K562 (cell line): ENCODE measurements around the gene TOR3A. TPM values are rescaled to one million over a fixed set of nuclear protein-coding genes. Genes with fewer than 3 reads are reported as not detected.

ENCODE experiments used
- ATAC-seq: fragments of 200-7000 bp; cut with Tn5 transposase; 3 replicates; pipeline ENCODE4 v1.9.1; 2020; ENCODE audit warnings: moderate library complexity
- BruUV-seq: library from RNA; stranded (reverse); fragments of 400-500 nt; replicated peaks from 2 replicates; lab custom pipeline; 2021; lab: Mats Ljungman, UMichigan
- CTCF ChIA-PET: fragments of 300-600 bp; formaldehyde crosslinking; extraction: SDS; loops from one replicate; lab custom pipeline; 2021; ENCODE audit warnings: low intra/inter-chr PET ratio; lab: Yijun Ruan, JAX
- POLR2A ChIA-PET: fragments of 300-600, 350-650 bp; sonication (Branson Sonifier 250); formaldehyde crosslinking; extraction: SDS; loops from one replicate; lab custom pipeline; 2021; ENCODE audit warnings: antibody characterized with exemption, inconsistent platforms; lab: Yijun Ruan, JAX
- DNase-seq, 4 experiments: peaks; one replicate each; pipeline versions ENCODE4 v3.0.0 to v3.0.0-alpha.2; 2011 to 2018; ENCODE audit warnings: low spot score in 3 of 4, mixed read lengths in 3 of 4; ENCODE audit errors: extremely low read depth in 1 of 4
- FAIRE-seq: peaks from 2 replicates; lab custom pipeline; 2011; peaks lifted over from hg19 to GRCh38; lab: Jason Lieb, UNC
- H2AFZ ChIP-seq: 2 replicates; pipeline ENCODE4 v1.6.0; 2011; ENCODE audit warnings: low read depth, low read length, control low read depth, inconsistent platforms
- H3K27ac ChIP-seq: fragments of 200-600 bp; 3 replicates; pipeline ENCODE4 v1.8.0; 2011; ENCODE audit warnings: low read depth, mild to moderate bottlenecking, control low read depth, inconsistent platforms, low read length, moderate library complexity, mixed read lengths; ENCODE audit errors: extremely low read depth
- H3K27me3 ChIP-seq, 2 experiments: fragments of 300-600 bp in 1 of 2; 2 replicates in 1 of 2; 3 replicates in 1 of 2; pipeline versions ENCODE4 v1.6.0 to v1.8.0; 2011; ENCODE audit warnings: inconsistent platforms in 2 of 2, low read length in 2 of 2, mild to moderate bottlenecking in 1 of 2, mixed read lengths in 1 of 2, moderate library complexity in 1 of 2; ENCODE audit not compliant: control insufficient read depth in 2 of 2, insufficient read depth in 2 of 2
- H3K36me3 ChIP-seq: fragments of 300-600 bp; 3 replicates; pipeline ENCODE4 v1.8.0; 2011; ENCODE audit warnings: mild to moderate bottlenecking, low read length, inconsistent platforms; ENCODE audit not compliant: control insufficient read depth, insufficient read depth
- H3K4me1 ChIP-seq, 2 experiments: fragments of 200-600 bp in 1 of 2; replicated peaks in 1 of 2; 2 replicates in 1 of 2; 3 replicates in 1 of 2; pipeline versions ENCODE4 v1.5.1 to v1.8.0; 2011; ENCODE audit warnings: inconsistent platforms in 2 of 2, low read length in 2 of 2, mild to moderate bottlenecking in 1 of 2, mixed read lengths in 1 of 2, moderate library complexity in 1 of 2; ENCODE audit not compliant: control insufficient read depth in 2 of 2, insufficient read depth in 2 of 2
- H3K4me2 ChIP-seq: 2 replicates; pipeline ENCODE4 v1.6.1; 2011; ENCODE audit warnings: low read length, control low read depth, inconsistent platforms, mixed read lengths; ENCODE audit not compliant: insufficient read depth
- H3K4me3 ChIP-seq: fragments of 200-600 bp; sonication (generic), shearing (Covaris generic); 2 replicates; pipeline ENCODE4 v1.5.1; 2016; ENCODE audit warnings: control low read depth, inconsistent platforms
- H3K79me2 ChIP-seq: fragments of 200-600 bp; 3 replicates; pipeline ENCODE4 v1.8.0; 2011; ENCODE audit warnings: low read length, inconsistent platforms; ENCODE audit not compliant: control insufficient read depth, insufficient read depth
- H3K9ac ChIP-seq, 2 experiments: 2 replicates each; pipeline versions ENCODE4 v1.6.0 to v1.6.1; 2011; ENCODE audit warnings: low read depth in 2 of 2, low read length in 2 of 2, control low read depth in 1 of 2, inconsistent platforms in 1 of 2, mild to moderate bottlenecking in 1 of 2, mixed read lengths in 1 of 2; ENCODE audit not compliant: insufficient read depth in 1 of 2
- H3K9me1 ChIP-seq: one replicate; pipeline ENCODE4 v1.6.0; 2011; ENCODE audit warnings: inconsistent platforms, mild to moderate bottlenecking, low read length, moderate library complexity; ENCODE audit not compliant: control insufficient read depth, insufficient read depth
- H3K9me3 ChIP-seq: replicated peaks from 2 replicates; pipeline ENCODE4 v1.5.1; 2011; ENCODE audit warnings: low read depth, low read length, inconsistent platforms; ENCODE audit not compliant: control insufficient read depth, insufficient read depth
- H4K20me1 ChIP-seq: replicated peaks from 2 replicates; pipeline ENCODE4 v1.6.1; 2011; ENCODE audit warnings: low read length, inconsistent platforms, mixed read lengths; ENCODE audit not compliant: control insufficient read depth, insufficient read depth
- EGR1 ChIP-seq: fragments of 450-650 bp; conservative IDR thresholded peaks from 2 replicates; pipeline ENCODE4 v1.6.1; 2017; ENCODE audit warnings: mild to moderate bottlenecking
- PHF21A ChIP-seq: fragments of 450-650 bp; IDR thresholded peaks from 2 replicates; pipeline ENCODE4 v1.6.1; 2017; ENCODE audit warnings: low read depth, borderline replicate concordance
- WGBS: fragments of 100-300 bp; shearing (Covaris generic); methylation state at CpG from one replicate; pipeline ENCODE4 v1.1.6; 2016; ENCODE audit warnings: low coverage, mixed read lengths; ENCODE audit not compliant: insufficient coverage; ENCODE audit errors: missing lambda C conversion rate; 5-methylcytosine and 5-hydroxymethylcytosine counted together
- in situ Hi-C: fragments of 300-500 bp; cut with MboI; formaldehyde crosslinking; loops from 4 replicates; pipeline ENCODE4 v1.15.0; 2018; ENCODE audit warnings: inconsistent platforms, mixed read lengths
- intact Hi-C: fragments of 100-400 bp; cut with micrococcal nuclease; formaldehyde crosslinking; loops from 2 replicates; pipeline ENCODE4 v1.14.2; 2022
- polyA plus RNA-seq, 8 experiments: library from polyadenylated mRNA; depleted of rRNA in 4 of 8; stranded (reverse) in 5 of 8; unstranded in 3 of 8; fragments of >200 nt; fragmentation: Nextera tagmentation in 2 of 8; fragmentation: Illumina TruSeq in 1 of 8; extraction: Ambion mirVana in 2 of 8; extraction: Trizol in 1 of 8; gene quantifications; 2 replicates each; pipeline versions ENCODE4 v1.2.1 to v1.2.3, GENCODE V29; 2011 to 2014; ENCODE audit warnings: inconsistent platforms in 1 of 8, missing spikeins in 1 of 8
- total RNA-seq, 7 experiments: library from RNA; depleted of rRNA in 6 of 7; stranded (reverse); fragments of >200 nt in 6 of 7; fragmentation: Illumina TruSeq in 2 of 7; extraction: Trizol in 2 of 7; gene quantifications; 2 replicates each; pipeline versions ENCODE4 v1.2.1 to v1.2.3, GENCODE V29; 2011 to 2021; ENCODE audit warnings: low replicate concordance in 1 of 7
- TF ChIP-seq, protein P1 (sequence below): fragments of 450-650 bp; IDR thresholded peaks from 2 replicates; pipeline ENCODE4 v1.6.1; 2016

TOR3A gene
- total and polyA plus RNA-seq, 9 of the 15 experiments (the other 6 are each of a cell fraction or from before 2014, with no cell fraction given): 7.9 to 94.5 (median 39.7) TPM

GRCh38 chr1:179141592-179142251 lies 59.9 kb downstream of the TOR3A start:
- H3K79me2 ChIP-seq: peaks cover 11% of the 10 kb centered on the region; the same call in 1 of the 3 replicates
- no TSS peak for BruUV-seq

More at GRCh38 chr1:179141592-179142251, 59.9 kb downstream of the TOR3A start:
- DNase-seq (peak in 2 of 4 experiments; percentile 9 to 17), ATAC-seq (peak; percentile 75), FAIRE-seq (peak; percentile 60)
- Histone ChIP-seq H3K27ac (peak overlapping the region; percentile 31; the same call in 1 of the 3 replicates), H3K4me2 (no peak overlapping the region), H3K9me1 (no peaks in the 10 kb centered on the region), H3K4me3 (no peak overlapping the region), H3K36me3 (no peaks in the 10 kb centered on the region), H3K27me3 (no peaks in the 10 kb centered on the region), H4K20me1 (no peaks in the 10 kb centered on the region), H3K9ac (no peak overlapping the region), H3K4me1 (peaks cover 0 to 12% of the 10 kb centered on the region in 2 experiments; a peak in 2 of 5 replicates), H2AFZ (no peak overlapping the region), H3K9me3 (no peaks in the 10 kb centered on the region)
- intact Hi-C loops (no loop called here), in situ Hi-C loops (no loop called here)
- TF ChIP-seq PHF21A (no peak), EGR1 (0 out of 2 replicates have a peak, but pooled peaks have one; percentile 33)
- TF ChIP-seq, protein P1, sequence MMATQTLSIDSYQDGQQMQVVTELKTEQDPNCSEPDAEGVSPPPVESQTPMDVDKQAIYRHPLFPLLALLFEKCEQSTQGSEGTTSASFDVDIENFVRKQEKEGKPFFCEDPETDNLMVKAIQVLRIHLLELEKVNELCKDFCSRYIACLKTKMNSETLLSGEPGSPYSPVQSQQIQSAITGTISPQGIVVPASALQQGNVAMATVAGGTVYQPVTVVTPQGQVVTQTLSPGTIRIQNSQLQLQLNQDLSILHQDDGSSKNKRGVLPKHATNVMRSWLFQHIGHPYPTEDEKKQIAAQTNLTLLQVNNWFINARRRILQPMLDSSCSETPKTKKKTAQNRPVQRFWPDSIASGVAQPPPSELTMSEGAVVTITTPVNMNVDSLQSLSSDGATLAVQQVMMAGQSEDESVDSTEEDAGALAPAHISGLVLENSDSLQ: 0 out of 2 replicates have a peak, but pooled peaks have one; percentile 5
- ChIA-PET POLR2A (interaction anchor here (1.0 kb wide), 2 partner anchors 8 to 21 kb away, joined by 3 to 4 read pairs; no protein-coding TSS in a partner anchor), CTCF (no interaction called here)
- 68% methylated on average over 4 of the region's 4 CpGs for WGBS
